H9 (cell line): ENCODE results near the gene ITSN1. TPM values are rescaled to one million over a fixed set of nuclear protein-coding genes. Genes with fewer than 3 reads are reported as not detected.

Experiments used
- DNase-seq: peaks from one replicate; pipeline ENCODE4 v3.0.0-alpha.2; 2017
- H2AFZ ChIP-seq: one replicate; pipeline ENCODE4 v1.6.1; 2013; ENCODE audit warnings: mild to moderate bottlenecking, low read length, control low read depth, moderate library complexity
- H2AK5ac ChIP-seq: 2 replicates; pipeline ENCODE4 v1.6.1; 2013; ENCODE audit warnings: low read length, control low read depth, mixed read lengths; ENCODE audit not compliant: insufficient read length
- H2BK120ac ChIP-seq: one replicate; pipeline ENCODE4 v1.6.1; 2013; ENCODE audit warnings: low read depth, mild to moderate bottlenecking, low read length, control low read depth, inconsistent platforms; ENCODE audit not compliant: poor library complexity, severe bottlenecking
- H2BK12ac ChIP-seq: 2 replicates; pipeline ENCODE4 v1.6.1; 2013; ENCODE audit warnings: low read length, control low read depth, mixed read lengths, low read depth; ENCODE audit not compliant: insufficient read length
- H2BK15ac ChIP-seq: 2 replicates; pipeline ENCODE4 v1.6.1; 2013; ENCODE audit warnings: low read depth, low read length, control low read depth
- H2BK20ac ChIP-seq: one replicate; pipeline ENCODE4 v1.6.1; 2013; ENCODE audit warnings: low read depth, mild to moderate bottlenecking, low read length, control low read depth, inconsistent platforms; ENCODE audit not compliant: poor library complexity, severe bottlenecking
- H2BK5ac ChIP-seq: 2 replicates; pipeline ENCODE4 v1.6.1; 2013; ENCODE audit warnings: low read length, control low read depth, mixed read lengths; ENCODE audit not compliant: insufficient read length
- H3K14ac ChIP-seq: 2 replicates; pipeline ENCODE4 v1.6.1; 2013; ENCODE audit warnings: low read length, control low read depth; ENCODE audit not compliant: insufficient read depth
- H3K18ac ChIP-seq: 2 replicates; pipeline ENCODE4 v1.6.1; 2013; ENCODE audit warnings: low read depth, mild to moderate bottlenecking, mixed read lengths, low read length, control low read depth; ENCODE audit not compliant: insufficient read length
- H3K23ac ChIP-seq: 2 replicates; pipeline ENCODE4 v1.6.1; 2013; ENCODE audit warnings: low read length, control low read depth, mixed read lengths, low read depth; ENCODE audit not compliant: insufficient read length
- H3K23me2 ChIP-seq: 2 replicates; pipeline ENCODE4 v1.6.1; 2013; ENCODE audit warnings: low read depth, mild to moderate bottlenecking, mixed read lengths, low read length, control low read depth; ENCODE audit not compliant: insufficient read length, poor library complexity, severe bottlenecking
- H3K27ac ChIP-seq: 2 replicates; pipeline ENCODE4 v1.5.1; 2013; ENCODE audit warnings: low read length, control low read depth, mixed read lengths, low read depth; ENCODE audit not compliant: insufficient read length
- H3K27me3 ChIP-seq: 2 replicates; pipeline ENCODE4 v1.6.1; 2013; ENCODE audit warnings: low read length, control low read depth, inconsistent platforms; ENCODE audit not compliant: insufficient read depth
- H3K4ac ChIP-seq: 2 replicates; pipeline ENCODE4 v1.6.1; 2013; ENCODE audit warnings: low read depth, mild to moderate bottlenecking, control low read depth, inconsistent platforms, low read length, moderate library complexity
- H3K4me1 ChIP-seq: 2 replicates; pipeline ENCODE4 v1.6.1; 2013; ENCODE audit warnings: low read length, control low read depth, inconsistent platforms; ENCODE audit not compliant: insufficient read depth
- H3K4me2 ChIP-seq: 2 replicates; pipeline ENCODE4 v1.6.1; 2013; ENCODE audit warnings: low read length, control low read depth, mixed read lengths; ENCODE audit not compliant: insufficient read length, insufficient read depth
- H3K56ac ChIP-seq: 2 replicates; pipeline ENCODE4 v1.6.1; 2013; ENCODE audit warnings: low read depth, mild to moderate bottlenecking, mixed read lengths, low read length, control low read depth; ENCODE audit not compliant: insufficient read length
- H3K79me1 ChIP-seq: 2 replicates; pipeline ENCODE4 v1.6.1; 2013; ENCODE audit warnings: low read depth, mild to moderate bottlenecking, moderate library complexity, low read length, control low read depth, inconsistent platforms; ENCODE audit not compliant: insufficient read depth, poor library complexity, severe bottlenecking
- H3K79me2 ChIP-seq: 2 replicates; pipeline ENCODE4 v1.6.1; 2013; ENCODE audit warnings: low read length, control low read depth, inconsistent platforms; ENCODE audit not compliant: insufficient read depth
- H3K9ac ChIP-seq: 2 replicates; pipeline ENCODE4 v1.6.1; 2013; ENCODE audit warnings: low read length, control low read depth, mixed read lengths; ENCODE audit not compliant: insufficient read length; ENCODE audit errors: extremely low read depth
- H3K9me3 ChIP-seq: one replicate; pipeline ENCODE4 v1.6.1; 2013; ENCODE audit warnings: low read depth, low read length, inconsistent platforms; ENCODE audit not compliant: control insufficient read depth
- H3T11ph ChIP-seq: one replicate; pipeline ENCODE4 v1.6.1; 2013; ENCODE audit warnings: mild to moderate bottlenecking, low read length, control low read depth, inconsistent platforms
- H4K20me1 ChIP-seq: one replicate; pipeline ENCODE4 v1.6.1; 2013; ENCODE audit not compliant: control insufficient read depth, insufficient read length, insufficient read depth
- H4K5ac ChIP-seq: 2 replicates; pipeline ENCODE4 v1.6.1; 2013; ENCODE audit warnings: low read depth, mild to moderate bottlenecking, mixed read lengths, low read length, control low read depth; ENCODE audit not compliant: insufficient read length
- H4K8ac ChIP-seq: replicated peaks from 2 replicates; pipeline ENCODE4 v1.6.1; 2013; ENCODE audit warnings: low read length, control low read depth, mixed read lengths, low read depth; ENCODE audit not compliant: insufficient read length
- H4K91ac ChIP-seq: 2 replicates; pipeline ENCODE4 v1.6.1; 2013; ENCODE audit warnings: low read depth, mild to moderate bottlenecking, moderate library complexity, mixed read lengths, low read length, control low read depth; ENCODE audit not compliant: insufficient read length
- H3K27ac Mint-ChIP-seq, 3 experiments: 2 replicates in 2 of 3; 3 replicates in 1 of 3; pipeline ENCODE4 v1.8.0; 2020 to 2021; ENCODE audit warnings: mixed read lengths in 3 of 3, mild to moderate bottlenecking in 1 of 3, moderate library complexity in 1 of 3
- H3K27me3 Mint-ChIP-seq: 2 replicates; pipeline ENCODE4 v1.8.0; 2021; ENCODE audit warnings: low read depth, mild to moderate bottlenecking, moderate library complexity, mixed read lengths
- H3K36me3 Mint-ChIP-seq, 3 experiments: 2 replicates in 2 of 3; 3 replicates in 1 of 3; pipeline ENCODE4 v1.8.0; 2020 to 2021; ENCODE audit warnings: low read depth in 3 of 3, mixed read lengths in 3 of 3; ENCODE audit not compliant: insufficient read depth in 1 of 3
- H3K4me1 Mint-ChIP-seq, 2 experiments: 2 replicates each; pipeline ENCODE4 v1.8.0; 2020; ENCODE audit warnings: mixed read lengths in 2 of 2
- H3K4me3 Mint-ChIP-seq, 2 experiments: 2 replicates in 1 of 2; 3 replicates in 1 of 2; pipeline ENCODE4 v1.8.0; 2020 to 2021; ENCODE audit warnings: mild to moderate bottlenecking in 2 of 2, mixed read lengths in 2 of 2, moderate library complexity in 1 of 2
- H3K9me3 Mint-ChIP-seq, 2 experiments: 2 replicates in 1 of 2; 3 replicates in 1 of 2; pipeline ENCODE4 v1.8.0; 2020; ENCODE audit warnings: mild to moderate bottlenecking in 2 of 2, mixed read lengths in 2 of 2, moderate library complexity in 1 of 2
- WGBS: extraction: QIAGEN DNeasy Blood & Tissue Kit; methylation state at CpG from one replicate; pipeline ENCODE4 v1.1.7; 2013; ENCODE audit warnings: missing lambda C conversion rate, low lambda C conversion rate, mixed read lengths; ENCODE audit not compliant: insufficient read length; ENCODE audit errors: extremely low coverage; 5-methylcytosine and 5-hydroxymethylcytosine counted together
- total RNA-seq: library from RNA; stranded (reverse); gene quantifications from 2 replicates; pipeline ENCODE4 v1.2.1, GENCODE V29; 2021
- TF ChIP-seq, protein P1 (sequence below): fragments of 200-600 bp; sonication (generic); conservative IDR thresholded peaks from 3 replicates; pipeline ENCODE4 v1.8.0; 2021; ENCODE audit warnings: antibody characterized with exemption, mild to moderate bottlenecking

ITSN1 gene
- total RNA-seq, 1 experiment from 2014 or later, result 94.2 TPM

DNA sequence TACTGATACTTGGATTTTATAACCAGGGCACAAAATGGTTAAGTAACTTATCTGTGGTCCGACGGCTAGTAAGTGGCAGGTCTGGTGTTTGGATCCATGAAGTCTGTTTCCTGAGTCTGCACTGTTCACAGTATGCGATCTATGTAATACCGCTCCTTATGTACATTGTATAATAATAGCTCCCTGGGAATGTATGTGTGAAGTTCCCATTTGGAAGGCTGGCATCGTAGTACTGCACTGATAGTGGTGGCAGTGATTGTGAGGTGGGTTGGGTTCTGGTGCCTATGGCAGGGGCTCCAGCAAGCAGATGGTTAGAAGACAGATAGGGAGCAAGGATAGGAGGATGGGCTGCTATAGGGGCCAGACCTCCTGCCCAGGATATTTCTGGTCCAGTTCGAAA is 25.3 kb downstream of the ITSN1 start:
- Mint-ChIP-seq H3K36me3 (peaks cover 0 to 5% (median 2%) of the 10 kb centered on the region in 3 experiments; a peak in 1 of 7 replicates), H3K4me1 (peaks cover 38% of the 10 kb centered on the region in 2 experiments), H3K27ac (peak overlapping the region in 1 of 3 experiments; percentile 60; a peak in 1 of 7 replicates), H3K4me3 (no peak overlapping the region), H3K9me3 (no peaks in the 10 kb centered on the region), H3K27me3 (no peaks in the 10 kb centered on the region)
- no peak overlapping the region for H3K4ac ChIP-seq
- no peak overlapping the region for H3K56ac ChIP-seq
- H2AFZ ChIP-seq, result no peak overlapping the region
- no peak overlapping the region for H3K27ac ChIP-seq
- no peaks in the 10 kb centered on the region for H3K23me2 ChIP-seq
- no CpG with 5 or more reads among the region's 6 CpGs for WGBS
- no peak overlapping the region for H3K23ac ChIP-seq
- H4K5ac ChIP-seq, result no peak overlapping the region
- no peak for DNase-seq
- H2BK20ac ChIP-seq, result no peak overlapping the region
- H3K4me2 ChIP-seq, result no peak overlapping the region
- H3K9ac ChIP-seq, result no peak overlapping the region
- peaks cover 26% of the 10 kb centered on the region; the same call in 1 of the 2 replicates for H3K79me2 ChIP-seq
- no peak overlapping the region for H3T11ph ChIP-seq
- no peak overlapping the region for H2AK5ac ChIP-seq
- no peak overlapping the region for H2BK15ac ChIP-seq
- H4K8ac ChIP-seq, result no peak overlapping the region
- H3K27me3 ChIP-seq, result no peaks in the 10 kb centered on the region
- TF ChIP-seq, protein P1, sequence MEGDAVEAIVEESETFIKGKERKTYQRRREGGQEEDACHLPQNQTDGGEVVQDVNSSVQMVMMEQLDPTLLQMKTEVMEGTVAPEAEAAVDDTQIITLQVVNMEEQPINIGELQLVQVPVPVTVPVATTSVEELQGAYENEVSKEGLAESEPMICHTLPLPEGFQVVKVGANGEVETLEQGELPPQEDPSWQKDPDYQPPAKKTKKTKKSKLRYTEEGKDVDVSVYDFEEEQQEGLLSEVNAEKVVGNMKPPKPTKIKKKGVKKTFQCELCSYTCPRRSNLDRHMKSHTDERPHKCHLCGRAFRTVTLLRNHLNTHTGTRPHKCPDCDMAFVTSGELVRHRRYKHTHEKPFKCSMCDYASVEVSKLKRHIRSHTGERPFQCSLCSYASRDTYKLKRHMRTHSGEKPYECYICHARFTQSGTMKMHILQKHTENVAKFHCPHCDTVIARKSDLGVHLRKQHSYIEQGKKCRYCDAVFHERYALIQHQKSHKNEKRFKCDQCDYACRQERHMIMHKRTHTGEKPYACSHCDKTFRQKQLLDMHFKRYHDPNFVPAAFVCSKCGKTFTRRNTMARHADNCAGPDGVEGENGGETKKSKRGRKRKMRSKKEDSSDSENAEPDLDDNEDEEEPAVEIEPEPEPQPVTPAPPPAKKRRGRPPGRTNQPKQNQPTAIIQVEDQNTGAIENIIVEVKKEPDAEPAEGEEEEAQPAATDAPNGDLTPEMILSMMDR, result no peak
- H2BK5ac ChIP-seq, result no peak overlapping the region
- H3K79me1 ChIP-seq, result peaks cover 17% of the 10 kb centered on the region
- H3K14ac ChIP-seq, result no peak overlapping the region
- H3K18ac ChIP-seq, result no peak overlapping the region
- H2BK12ac ChIP-seq, result no peak overlapping the region
- H4K91ac ChIP-seq, result no peak overlapping the region
- H3K9me3 ChIP-seq, result no peaks in the 10 kb centered on the region
- H2BK120ac ChIP-seq, result no peak overlapping the region
- peaks cover 3% of the 10 kb centered on the region for H4K20me1 ChIP-seq
- no peaks in the 10 kb centered on the region for H3K4me1 ChIP-seq
